ENCODE data around the gene SLC38A3. TPM values are rescaled to one million over a fixed set of nuclear protein-coding genes. Genes with fewer than 3 reads are reported as not detected.
"Not testable (repeated sequence)": the region's sequence is repeated elsewhere in the genome, so short reads cannot be mapped to it uniquely, and the experiment has no call there.

The SLC38A3 gene
- total RNA-seq, 4 donors from 2014 or later = 0.11 to 0.39 TPM; not detected in 2

DNA sequence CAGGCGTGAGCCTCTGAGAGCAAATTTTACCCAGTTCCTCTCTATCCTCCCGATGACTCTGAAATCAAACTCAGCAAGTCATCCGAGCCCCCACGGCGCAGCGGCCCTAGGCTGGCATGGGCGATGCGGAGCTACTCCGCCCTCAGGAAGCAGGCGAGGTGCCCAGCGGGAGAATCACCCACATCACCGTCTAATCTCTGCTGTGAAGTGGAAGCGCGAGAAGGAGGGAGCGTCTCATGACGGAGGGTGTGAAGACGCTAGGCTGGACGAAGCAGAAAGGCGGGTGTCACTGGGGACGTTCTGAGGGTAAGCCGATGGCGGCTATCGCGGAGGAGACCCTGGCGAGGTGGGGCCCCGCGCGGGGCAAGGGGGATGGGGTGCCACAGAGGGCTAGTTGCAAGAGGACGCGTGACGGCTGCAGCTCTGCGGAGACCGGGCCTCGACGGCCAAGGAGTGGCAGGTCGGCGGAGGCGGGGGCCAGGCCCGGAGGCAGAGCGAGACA, 21.9 kb downstream of the SLC38A3 start:
- Histone ChIP-seq H3K27ac (replicated peaks in 1 of 4) (peak overlapping the region; percentile 57 to 73 (median 62)), H3K27me3 (peaks cover 0 to 14% (median 0%) of the 10 kb centered on the region in 4 donors), H3K4me1 (peaks cover 17 to 28% (median 27%) of the 10 kb centered on the region in 4 donors), H3K36me3 (no peaks in the 10 kb centered on the region), H3K4me3 (peak overlapping the region; percentile 55 to 75 (median 65)), H3K9me3 (no peaks in the 10 kb centered on the region)
- 1% methylated on average over 26 of the region's 40 CpGs for WGBS
- DNase-seq (ENCODE audit: extremely low spot score) = no peak
- TF ChIP-seq EP300 (IDR thresholded peaks at IDR 0.05) (no peak), POLR2AphosphoS5 (IDR thresholded peaks at IDR 0.05) (no peak), POLR2A (IDR thresholded peaks at IDR 0.05; ENCODE audit: low read depth) (no peak)
- TF ChIP-seq, protein P1, sequence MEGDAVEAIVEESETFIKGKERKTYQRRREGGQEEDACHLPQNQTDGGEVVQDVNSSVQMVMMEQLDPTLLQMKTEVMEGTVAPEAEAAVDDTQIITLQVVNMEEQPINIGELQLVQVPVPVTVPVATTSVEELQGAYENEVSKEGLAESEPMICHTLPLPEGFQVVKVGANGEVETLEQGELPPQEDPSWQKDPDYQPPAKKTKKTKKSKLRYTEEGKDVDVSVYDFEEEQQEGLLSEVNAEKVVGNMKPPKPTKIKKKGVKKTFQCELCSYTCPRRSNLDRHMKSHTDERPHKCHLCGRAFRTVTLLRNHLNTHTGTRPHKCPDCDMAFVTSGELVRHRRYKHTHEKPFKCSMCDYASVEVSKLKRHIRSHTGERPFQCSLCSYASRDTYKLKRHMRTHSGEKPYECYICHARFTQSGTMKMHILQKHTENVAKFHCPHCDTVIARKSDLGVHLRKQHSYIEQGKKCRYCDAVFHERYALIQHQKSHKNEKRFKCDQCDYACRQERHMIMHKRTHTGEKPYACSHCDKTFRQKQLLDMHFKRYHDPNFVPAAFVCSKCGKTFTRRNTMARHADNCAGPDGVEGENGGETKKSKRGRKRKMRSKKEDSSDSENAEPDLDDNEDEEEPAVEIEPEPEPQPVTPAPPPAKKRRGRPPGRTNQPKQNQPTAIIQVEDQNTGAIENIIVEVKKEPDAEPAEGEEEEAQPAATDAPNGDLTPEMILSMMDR (IDR thresholded peaks at IDR 0.05) = no peak
- intact Hi-C loops (cut with DNase I) = loop anchor here (1.0 to 2.0 kb wide), 3 partner anchors 19 to 46 kb away; no protein-coding TSS in a partner anchor

- peak; percentile 95 for DNase-seq (ENCODE audit: extremely low spot score)
- Histone ChIP-seq H3K36me3 (no peaks in the 10 kb centered on the region), H3K27ac (replicated peaks in 1 of 4) (peak overlapping the region; percentile 57 to 73 (median 62)), H3K9me3 (no peaks in the 10 kb centered on the region), H3K4me1 (peaks cover 17 to 28% (median 27%) of the 10 kb centered on the region in 4 donors), H3K4me3 (peak overlapping the region; percentile 55 to 75 (median 65)), H3K27me3 (peaks cover 0 to 7% (median 0%) of the 10 kb centered on the region in 4 donors)
- intact Hi-C loops (cut with DNase I) = loop anchor here (1.0 to 2.0 kb wide), 2 partner anchors 19 to 45 kb away; no protein-coding TSS in a partner anchor
- TF ChIP-seq EP300 (IDR thresholded peaks at IDR 0.05) = no peak
- TF ChIP-seq, protein P1 (IDR thresholded peaks at IDR 0.05) = peak; percentile 96 to 97 (median 97)
- peak; percentile 74 to 84 for TF ChIP-seq POLR2AphosphoS5 (IDR thresholded peaks at IDR 0.05)
- TF ChIP-seq POLR2A (IDR thresholded peaks at IDR 0.05; ENCODE audit: low read depth) = no peak
- 3% methylated on average over 23 of the region's 51 CpGs for WGBS
Observed at GRCh38 chr3:50227390-50228183, 22.5 kb downstream of the SLC38A3 start.

DNA sequence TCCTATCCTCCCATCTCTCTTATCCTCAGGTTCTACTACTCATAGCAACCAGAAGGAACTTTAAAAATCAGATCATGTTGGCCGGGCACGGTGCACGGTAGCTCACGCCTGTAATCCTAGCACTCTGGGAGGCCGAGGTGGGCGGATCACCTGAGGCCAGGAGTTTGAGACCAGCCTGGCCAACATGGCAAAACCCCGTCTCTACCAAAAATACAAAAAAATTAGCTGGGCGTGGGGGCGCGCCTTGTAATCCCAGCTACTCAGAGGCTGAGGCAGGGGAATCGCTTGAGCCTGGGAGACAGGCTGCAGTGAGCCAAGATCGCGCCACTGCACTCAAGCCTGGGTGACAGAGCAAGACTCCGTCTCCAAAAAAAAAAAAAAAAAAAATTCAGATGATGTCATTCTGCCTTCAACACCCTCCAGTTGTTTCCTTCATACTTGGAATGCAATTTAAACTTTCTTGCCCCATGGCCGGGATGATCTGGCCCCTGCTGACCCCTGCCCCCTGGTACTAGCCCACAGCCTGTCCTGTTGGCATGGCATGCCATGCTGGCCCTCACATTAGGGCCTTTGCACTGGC, 23.2 kb downstream of the SLC38A3 start:
- Histone ChIP-seq H3K27ac (replicated peaks in 1 of 4) (peak overlapping the region in 1 of 4 donors; percentile 60), H3K4me1 (peaks cover 17 to 28% (median 27%) of the 10 kb centered on the region in 4 donors)

GRCh38 chr3:50229490-50229889, 24.4 kb downstream of the SLC38A3 start:
- Histone ChIP-seq H3K9me3 (no peaks in the 10 kb centered on the region), H3K4me3 (no peak overlapping the region), H3K4me1 (peaks cover 17 to 30% (median 27%) of the 10 kb centered on the region in 4 donors), H3K36me3 (no peaks in the 10 kb centered on the region), H3K27me3 (peaks cover 0 to 6% (median 0%) of the 10 kb centered on the region in 4 donors), H3K27ac (replicated peaks in 1 of 4) (no peak overlapping the region)
- DNase-seq (ENCODE audit: extremely low spot score) = no peak
- WGBS = 92% methylated on average over 3 of the region's 3 CpGs
- TF ChIP-seq, protein P1 (IDR thresholded peaks at IDR 0.05) = no peak
- TF ChIP-seq EP300 (IDR thresholded peaks at IDR 0.05) (no peak), POLR2A (IDR thresholded peaks at IDR 0.05; ENCODE audit: low read depth) (no peak), POLR2AphosphoS5 (IDR thresholded peaks at IDR 0.05) (no peak)
- intact Hi-C loops (cut with DNase I) = no loop called here

More for the DNA sequence above, 23.2 kb downstream of the SLC38A3 start:
- DNase-seq (ENCODE audit: extremely low spot score); intact Hi-C loops (cut with DNase I); H3K27me3 ChIP-seq; H3K36me3 ChIP-seq; H3K9me3 ChIP-seq: not testable (repeated sequence)
- peak overlapping the region; percentile 55 to 75 (median 65) for H3K4me3 ChIP-seq
- WGBS = 44% methylated on average over 15 of the region's 15 CpGs
